Myometrial cell (primary cell): ENCODE data around the gene MIER2. TPM values are rescaled to one million over a fixed set of nuclear protein-coding genes. Genes with fewer than 3 reads are reported as not detected.

Experiments
- total RNA-seq: library from RNA; depleted of rRNA; stranded (reverse); fragments of >200 nt; gene quantifications from 2 replicates; pipeline ENCODE4 v1.2.3, GENCODE V29; 2015

Gene MIER2, protein sequence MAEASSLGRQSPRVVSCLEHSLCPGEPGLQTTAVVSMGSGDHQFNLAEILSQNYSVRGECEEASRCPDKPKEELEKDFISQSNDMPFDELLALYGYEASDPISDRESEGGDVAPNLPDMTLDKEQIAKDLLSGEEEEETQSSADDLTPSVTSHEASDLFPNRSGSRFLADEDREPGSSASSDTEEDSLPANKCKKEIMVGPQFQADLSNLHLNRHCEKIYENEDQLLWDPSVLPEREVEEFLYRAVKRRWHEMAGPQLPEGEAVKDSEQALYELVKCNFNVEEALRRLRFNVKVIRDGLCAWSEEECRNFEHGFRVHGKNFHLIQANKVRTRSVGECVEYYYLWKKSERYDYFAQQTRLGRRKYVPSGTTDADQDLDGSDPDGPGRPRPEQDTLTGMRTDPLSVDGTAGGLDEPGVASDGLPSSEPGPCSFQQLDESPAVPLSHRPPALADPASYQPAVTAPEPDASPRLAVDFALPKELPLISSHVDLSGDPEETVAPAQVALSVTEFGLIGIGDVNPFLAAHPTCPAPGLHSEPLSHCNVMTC
- 30.0 and 36.9 TPM in 2 replicates for total RNA-seq

DNA sequence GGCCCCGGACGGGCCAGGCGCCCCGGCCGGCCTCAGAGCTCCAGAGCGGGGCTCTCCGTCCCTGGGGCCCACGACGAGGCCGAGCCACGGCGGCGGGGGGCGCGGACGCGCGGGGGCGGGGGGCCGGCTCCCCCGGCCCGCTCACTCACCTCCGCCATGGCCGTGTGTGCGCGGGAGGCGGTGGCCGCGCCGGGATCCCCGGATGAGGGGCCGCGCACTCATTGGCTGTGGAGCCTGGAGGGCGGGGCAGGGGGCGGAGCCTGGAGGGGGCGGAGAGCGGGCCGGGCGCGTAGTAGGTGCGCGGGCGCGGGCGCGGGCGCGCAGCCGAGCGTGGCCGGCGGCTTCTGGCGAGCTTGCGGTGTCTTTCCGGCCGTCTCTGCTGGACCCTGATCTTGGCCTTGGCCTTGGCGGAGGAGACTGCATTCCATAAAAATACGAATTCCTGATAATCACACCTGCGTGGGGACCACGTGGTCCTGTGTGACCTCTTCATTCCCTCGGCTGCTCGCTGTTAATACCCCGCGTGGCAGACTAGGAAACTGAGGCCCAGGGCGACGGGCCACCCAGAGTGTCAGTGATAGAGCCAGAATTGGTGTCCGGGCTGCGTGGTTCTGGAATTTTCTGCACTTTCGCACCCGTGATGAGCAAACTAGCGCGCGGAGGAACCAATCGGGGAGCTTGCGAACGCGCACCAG is at the start of gene MIER2:
MIER2 (minus strand) TSS at position 172 of the 695 bp plus-strand sequence; CDS start at position 158, 14 bp downstream.

GRCh38 chr19:291006-291521 is 53.5 kb downstream of the MIER2 start, which contains the start of gene PLPP2:
Gene PLPP2, minus strand, starts transcription at chr19:291403. Its CDS starts 67 bp downstream, at chr19:291336.

Other genes starting within 250 kb of the MIER2 start
- gene OR4F17, start 237.7 kb downstream of the MIER2 start, total RNA-seq, result not detected in 2 replicates
- gene PLPP2, start 53.4 kb downstream of the MIER2 start, total RNA-seq, result 29.2 and 38.9 TPM in 2 replicates
- gene C2CD4C, start 64.4 kb upstream of the MIER2 start, total RNA-seq, result not detected in 2 replicates
- gene SHC2, start 116.2 kb upstream of the MIER2 start, total RNA-seq, result under 0.01 TPM in 1 of 2 replicates, not detected in the other
- gene MADCAM1, start 151.7 kb upstream of the MIER2 start, total RNA-seq, result 0.18 TPM in 1 of 2 replicates, not detected in the other
- 36.0 and 58.5 TPM in 2 replicates for gene TPGS1, start 162.7 kb upstream of the MIER2 start, total RNA-seq
- 49.8 and 59.4 TPM in 2 replicates for gene CDC34, start 187.0 kb upstream of the MIER2 start, total RNA-seq
- gene GZMM, start 199.3 kb upstream of the MIER2 start, total RNA-seq, result not detected in 2 replicates
- gene BSG, start 227.8 kb upstream of the MIER2 start, total RNA-seq, result 709 and 859 TPM in 2 replicates
- gene HCN2, start 245.1 kb upstream of the MIER2 start, total RNA-seq, result 1.2 TPM in 2 replicates